ENCODE results near the gene RABEP2. TPM values are rescaled to one million over a fixed set of nuclear protein-coding genes. Genes with fewer than 3 reads are reported as not detected.

Gene RABEP2
- total RNA-seq, 1 experiment from 2014 or later = 13.4 TPM

GRCh38 chr16:28915181-28915580 lies 9.9 kb downstream of the RABEP2 start:
- H3K9me2 ChIP-seq (ENCODE audit: insufficient read depth) = no peaks in the 10 kb centered on the region
- no peak overlapping the region for H3K9ac ChIP-seq (ENCODE audit: low read length)
- H3K4me1 ChIP-seq (ENCODE audit: control insufficient read depth in 1 of 2, insufficient read depth in 2 of 2, low read length in 2 of 2) = peaks cover 16 to 30% of the 10 kb centered on the region in 2 experiments
- intact Hi-C loops (cut with micrococcal nuclease) = no loop called here
- POLR2A ChIA-PET = no interaction called here
- H2AFZ ChIP-seq (ENCODE audit: low read depth, low read length, poor library complexity, severe bottlenecking) = no peak overlapping the region
- ATAC-seq = no peak
- CTCF ChIA-PET = no interaction called here
- H3K27ac ChIP-seq (ENCODE audit: low read depth, low read length) = no peak overlapping the region
- no peaks in the 10 kb centered on the region for H3K9me3 ChIP-seq (ENCODE audit: control insufficient read depth in 1 of 2, insufficient read depth in 1 of 2, low read depth in 1 of 2, low read length in 2 of 2)
- H3K27me3 ChIP-seq (ENCODE audit: insufficient read depth, low read length) = no peaks in the 10 kb centered on the region
- RAD21 ChIA-PET (ENCODE audit: low non-redundant PET in 1 of 2, low total read pairs in 2 of 2, uncharacterized antibody in 2 of 2, unreplicated experiment in 2 of 2) = no interaction called here
- no peaks in the 10 kb centered on the region for H4K20me1 ChIP-seq (ENCODE audit: insufficient read depth)
- no peaks in the 10 kb centered on the region for H3K79me2 ChIP-seq (ENCODE audit: insufficient read depth, low read length)
- no peak overlapping the region for H3K4me3 ChIP-seq (replicated peaks in 1 of 2; ENCODE audit: low read depth in 1 of 2, low read length in 2 of 2)
- no peak overlapping the region for H3K4me2 ChIP-seq (ENCODE audit: low read length)
- no TSS peak for BruUV-seq (replicated peaks)
- peaks cover 4% of the 10 kb centered on the region in 2 experiments; a peak in 2 of 4 replicates for H3K36me3 ChIP-seq (ENCODE audit: control insufficient read depth in 1 of 2, insufficient read depth in 2 of 2, low read length in 2 of 2)
- DNase-seq (ENCODE audit: low read depth, low spot score) = no peak
- no peak for TF ChIP-seq ELF1 (IDR thresholded peaks at IDR 0.05; ENCODE audit: borderline replicate concordance, low read depth)
- TF ChIP-seq POLR2AphosphoS5 (IDR thresholded peaks at IDR 0.05; ENCODE audit: low read depth, low read length) = no peak
- TF ChIP-seq CEBPB (IDR thresholded peaks at IDR 0.05; ENCODE audit: low read depth) = no peak
- TF ChIP-seq, protein P1, sequence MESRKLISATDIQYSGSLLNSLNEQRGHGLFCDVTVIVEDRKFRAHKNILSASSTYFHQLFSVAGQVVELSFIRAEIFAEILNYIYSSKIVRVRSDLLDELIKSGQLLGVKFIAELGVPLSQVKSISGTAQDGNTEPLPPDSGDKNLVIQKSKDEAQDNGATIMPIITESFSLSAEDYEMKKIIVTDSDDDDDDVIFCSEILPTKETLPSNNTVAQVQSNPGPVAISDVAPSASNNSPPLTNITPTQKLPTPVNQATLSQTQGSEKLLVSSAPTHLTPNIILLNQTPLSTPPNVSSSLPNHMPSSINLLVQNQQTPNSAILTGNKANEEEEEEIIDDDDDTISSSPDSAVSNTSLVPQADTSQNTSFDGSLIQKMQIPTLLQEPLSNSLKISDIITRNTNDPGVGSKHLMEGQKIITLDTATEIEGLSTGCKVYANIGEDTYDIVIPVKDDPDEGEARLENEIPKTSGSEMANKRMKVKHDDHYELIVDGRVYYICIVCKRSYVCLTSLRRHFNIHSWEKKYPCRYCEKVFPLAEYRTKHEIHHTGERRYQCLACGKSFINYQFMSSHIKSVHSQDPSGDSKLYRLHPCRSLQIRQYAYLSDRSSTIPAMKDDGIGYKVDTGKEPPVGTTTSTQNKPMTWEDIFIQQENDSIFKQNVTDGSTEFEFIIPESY (IDR thresholded peaks at IDR 0.05; ENCODE audit: extremely low read depth, insufficient replicate concordance, low read length) = no peak
- TF ChIP-seq EZH2phosphoT487 (IDR thresholded peaks at IDR 0.05; ENCODE audit: borderline replicate concordance) = no peak
- no peak for TF ChIP-seq ZFX (IDR thresholded peaks at IDR 0.05)
- no peak for TF ChIP-seq SRF (IDR thresholded peaks at IDR 0.05; ENCODE audit: low read depth)
- no peak for TF ChIP-seq RAD21 (IDR thresholded peaks at IDR 0.05; ENCODE audit: low read depth)
- no peak for TF ChIP-seq SP1 (IDR thresholded peaks at IDR 0.05; ENCODE audit: low read depth)
- no peak for TF ChIP-seq TCF7L2 (IDR thresholded peaks at IDR 0.05; ENCODE audit: borderline replicate concordance, extremely low read depth, insufficient read depth, insufficient read length)
- TF ChIP-seq POLR2A (IDR thresholded peaks at IDR 0.05; ENCODE audit: borderline replicate concordance, extremely low read depth, insufficient read depth, insufficient read length) = no peak
- no peak for TF ChIP-seq ATF3 (IDR thresholded peaks at IDR 0.05)
- no peak for TF ChIP-seq CBX3 (IDR thresholded peaks at IDR 0.05; ENCODE audit: low read depth)
- no peak for TF ChIP-seq SIN3A (IDR thresholded peaks at IDR 0.05; ENCODE audit: low read depth)
- TF ChIP-seq FOSL1 (IDR thresholded peaks at IDR 0.05; ENCODE audit: low read depth) = no peak
- TF ChIP-seq JUND (IDR thresholded peaks at IDR 0.05) = no peak
- TF ChIP-seq REST (IDR thresholded peaks at IDR 0.05; ENCODE audit: low read depth) = no peak
- TF ChIP-seq EZH2 (IDR thresholded peaks at IDR 0.05) = no peak

Data from HCT116 (cell line).